CD14-positive monocyte (primary cell): Measurements from ENCODE around the gene RRAD. TPM values are rescaled to one million over a fixed set of nuclear protein-coding genes. Genes with fewer than 3 reads are reported as not detected.

Source experiments
- DNase-seq, 3 donors: peaks; one replicate each; pipeline ENCODE4 v3.0.0-alpha.2; 2011 to 2022
- H2AFZ ChIP-seq: 2 replicates; pipeline ENCODE4 v1.6.0; 2012; ENCODE audit warnings: mild to moderate bottlenecking, low read depth, low read length, inconsistent platforms; ENCODE audit not compliant: insufficient read depth, poor library complexity, severe bottlenecking
- H3K27ac ChIP-seq, 2 donors: 1 replicate in 1 of 2; 2 replicates in 1 of 2; pipeline ENCODE4 v1.5.1; 2012 to 2013; ENCODE audit warnings: low read length in 2 of 2, control low read depth in 1 of 2, inconsistent platforms in 1 of 2, low read depth in 1 of 2, mild to moderate bottlenecking in 1 of 2
- H3K27me3 ChIP-seq, 2 donors: one replicate each; pipeline versions ENCODE4 v1.6.0 to v1.6.1; 2011 to 2013; ENCODE audit warnings: low read length in 2 of 2; ENCODE audit not compliant: control insufficient read depth in 2 of 2, insufficient read depth in 2 of 2
- H3K36me3 ChIP-seq, 2 donors: replicated peaks in 1 of 2; 1 replicate in 1 of 2; 2 replicates in 1 of 2; pipeline versions ENCODE4 v1.5.1 to v1.6.1; 2012 to 2013; ENCODE audit warnings: low read length in 2 of 2, control low read depth in 1 of 2, inconsistent platforms in 1 of 2, mild to moderate bottlenecking in 1 of 2; ENCODE audit not compliant: insufficient read depth in 2 of 2, control insufficient read depth in 1 of 2
- H3K4me1 ChIP-seq, 2 donors: 1 replicate in 1 of 2; 2 replicates in 1 of 2; pipeline versions ENCODE4 v1.5.1 to v1.6.1; 2012 to 2013; ENCODE audit warnings: low read length in 2 of 2, control low read depth in 1 of 2, inconsistent platforms in 1 of 2, mild to moderate bottlenecking in 1 of 2, moderate library complexity in 1 of 2; ENCODE audit not compliant: insufficient read depth in 2 of 2, control insufficient read depth in 1 of 2
- H3K4me2 ChIP-seq: replicated peaks from 2 replicates; pipeline ENCODE3; 2012; ENCODE audit warnings: low read length, moderate library complexity, mild to moderate bottlenecking; ENCODE audit not compliant: poor library complexity, severe bottlenecking; ENCODE audit errors: extremely low read depth
- H3K4me3 ChIP-seq, 3 experiments: fragments of 200-600 bp in 1 of 3; sonication (generic) in 1 of 3; replicated peaks in 1 of 3; 1 replicate in 2 of 3; 2 replicates in 1 of 3; pipeline ENCODE4 v1.5.1; 2011 to 2013; ENCODE audit warnings: low read length in 3 of 3, mild to moderate bottlenecking in 3 of 3, control low read depth in 2 of 3, low read depth in 2 of 3, inconsistent platforms in 1 of 3, moderate library complexity in 1 of 3
- H3K79me2 ChIP-seq: 2 replicates; pipeline ENCODE4 v1.6.0; 2012; ENCODE audit warnings: mild to moderate bottlenecking, control low read depth, inconsistent platforms, low read length, moderate library complexity; ENCODE audit not compliant: insufficient read depth
- H3K9ac ChIP-seq: 2 replicates; pipeline ENCODE4 v1.6.0; 2017; ENCODE audit warnings: low read length, mild to moderate bottlenecking; ENCODE audit not compliant: insufficient read depth, poor library complexity, severe bottlenecking
- H3K9me3 ChIP-seq, 2 donors: replicated peaks in 1 of 2; 1 replicate in 1 of 2; 2 replicates in 1 of 2; pipeline versions ENCODE4 v1.5.1 to v1.6.1; 2012 to 2013; ENCODE audit warnings: low read length in 2 of 2, control low read depth in 1 of 2; ENCODE audit not compliant: control insufficient read depth in 1 of 2, insufficient read depth in 1 of 2
- H4K20me1 ChIP-seq: 2 replicates; pipeline ENCODE4 v1.6.0; 2012; ENCODE audit warnings: mild to moderate bottlenecking, low read length, control low read depth, moderate library complexity; ENCODE audit not compliant: insufficient read depth
- H3K27ac Mint-ChIP-seq, 7 donors: one replicate each; pipeline ENCODE4 v1.8.0; 2020; ENCODE audit warnings: mild to moderate bottlenecking in 7 of 7, mixed read lengths in 7 of 7, moderate library complexity in 6 of 7, inconsistent platforms in 2 of 7
- H3K27me3 Mint-ChIP-seq, 3 donors: one replicate each; pipeline ENCODE4 v1.8.0; 2021 to 2022; ENCODE audit warnings: low read depth in 3 of 3, mild to moderate bottlenecking in 3 of 3, mixed read lengths in 3 of 3, moderate library complexity in 3 of 3, inconsistent platforms in 1 of 3
- H3K36me3 Mint-ChIP-seq, 2 donors: one replicate each; pipeline ENCODE4 v1.8.0; 2020; ENCODE audit warnings: mixed read lengths in 2 of 2, inconsistent platforms in 1 of 2, mild to moderate bottlenecking in 1 of 2
- H3K4me1 Mint-ChIP-seq: one replicate; pipeline ENCODE4 v1.8.0; 2020; ENCODE audit warnings: mild to moderate bottlenecking, mixed read lengths
- H3K4me3 Mint-ChIP-seq, 2 donors: one replicate each; pipeline ENCODE4 v1.8.0; 2020; ENCODE audit warnings: mild to moderate bottlenecking in 2 of 2, mixed read lengths in 2 of 2, moderate library complexity in 1 of 2
- H3K9me3 Mint-ChIP-seq, 7 donors: one replicate each; pipeline ENCODE4 v1.8.0; 2020 to 2022; ENCODE audit warnings: mixed read lengths in 7 of 7, mild to moderate bottlenecking in 6 of 7, moderate library complexity in 6 of 7, inconsistent platforms in 2 of 7
- CTCF ChIP-seq: fragments of 200-600 bp; IDR thresholded peaks from one replicate; pipeline ENCODE4 v1.8.0; 2022; ENCODE audit warnings: antibody characterized with exemption, mild to moderate bottlenecking
- WGBS: methylation state at CpG from one replicate; pipeline ENCODE4 v1.1.5; 2013; ENCODE audit warnings: missing lambda C conversion rate; ENCODE audit not compliant: insufficient coverage; 5-methylcytosine and 5-hydroxymethylcytosine counted together
- intact Hi-C, 2 donors: fragments of 100-400 bp; cut with micrococcal nuclease; formaldehyde crosslinking; loops; one replicate each; pipeline versions ENCODE4 v1.15.0 to v1.15.1; 2023
- polyA plus RNA-seq, 3 donors: library from polyadenylated mRNA; depleted of rRNA in 1 of 3; unstranded in 2 of 3; stranded (reverse) in 1 of 3; fragments of 300-500 nt in 2 of 3; fragments of >200 nt in 1 of 3; fragmentation: Illumina TruSeq in 2 of 3; gene quantifications; 1 replicate in 2 of 3; 2 replicates in 1 of 3; pipeline ENCODE4 v1.2.3, GENCODE V29; 2012 to 2021

Gene RRAD
- polyA plus RNA-seq, 3 donors = 0.42 to 1.9 (median 0.55) TPM

- H3K27ac Mint-ChIP-seq = peak within 1 kb of the TSS in 2 of 7 donors; percentile 18 to 36
- H4K20me1 ChIP-seq = no peaks in the 10 kb centered on the region
- peaks cover 4% of the 10 kb centered on the region for H3K4me1 Mint-ChIP-seq
- H3K9me3 Mint-ChIP-seq = peaks cover 0 to 6% (median 0%) of the 10 kb centered on the region in 7 donors
- no peak within 1 kb of the TSS for H3K4me3 ChIP-seq
- intact Hi-C loops = no loop called here
- WGBS = 89% methylated on average over 7 of the region's 7 CpGs
- no peak for DNase-seq
- H3K4me3 Mint-ChIP-seq = no peak within 1 kb of the TSS
- no peaks in the 10 kb centered on the region for H3K9me3 ChIP-seq
- no peaks in the 10 kb centered on the region for H3K79me2 ChIP-seq
- peaks cover 0 to 5% of the 10 kb centered on the region in 2 donors for H3K36me3 Mint-ChIP-seq
- H2AFZ ChIP-seq = no peak within 1 kb of the TSS
- peaks cover 2 to 39% of the 10 kb centered on the region in 2 donors for H3K27me3 ChIP-seq
- H3K27ac ChIP-seq = no peak within 1 kb of the TSS
- H3K36me3 ChIP-seq = no peaks in the 10 kb centered on the region
- TF ChIP-seq CTCF = no peak
- no peak within 1 kb of the TSS for H3K4me2 ChIP-seq
- no peak within 1 kb of the TSS for H3K9ac ChIP-seq
- H3K27me3 Mint-ChIP-seq = peaks cover 29 to 48% (median 36%) of the 10 kb centered on the region in 3 donors
- H3K4me1 ChIP-seq = peaks cover 3% of the 10 kb centered on the region in 2 donors
Observed at GRCh38 chr16:66918803-66919568, 6.3 kb downstream of the RRAD start, which contains the start of gene CDH16. CDH16 (minus strand) TSS chr16:66918885; CDS start chr16:66918065, 820 bp downstream.

- TF ChIP-seq CTCF = no peak
- H3K36me3 ChIP-seq = no peaks in the 10 kb centered on the region
- H3K9ac ChIP-seq = no peak overlapping the region
Observed at GRCh38 chr16:66918355-66918754, 7.0 kb downstream of the RRAD start.

More at GRCh38 chr16:66918355-66918754, 7.0 kb downstream of the RRAD start:
- intact Hi-C loops = no loop called here
- no peak overlapping the region for H3K27ac ChIP-seq
- H3K4me3 Mint-ChIP-seq = no peak overlapping the region
- 96% methylated on average over 5 of the region's 6 CpGs for WGBS
- H3K27me3 Mint-ChIP-seq = peaks cover 23 to 42% (median 29%) of the 10 kb centered on the region in 3 donors
- H3K4me3 ChIP-seq = no peak overlapping the region
- H3K4me1 ChIP-seq = no peaks in the 10 kb centered on the region
- H3K4me2 ChIP-seq = no peak overlapping the region
- no peak for DNase-seq
- no peaks in the 10 kb centered on the region for H3K4me1 Mint-ChIP-seq
- peaks cover 0 to 2% (median 0%) of the 10 kb centered on the region in 7 donors for H3K9me3 Mint-ChIP-seq
- H3K27ac Mint-ChIP-seq = peak overlapping the region in 1 of 7 donors; percentile 36
- no peaks in the 10 kb centered on the region for H3K79me2 ChIP-seq
- no peaks in the 10 kb centered on the region for H4K20me1 ChIP-seq
- no peak overlapping the region for H2AFZ ChIP-seq
- peaks cover 0 to 33% of the 10 kb centered on the region in 2 donors for H3K27me3 ChIP-seq
- H3K9me3 ChIP-seq = no peaks in the 10 kb centered on the region
- peaks cover 0 to under 1% of the 10 kb centered on the region in 2 donors for H3K36me3 Mint-ChIP-seq
